ENCODE data around the gene TRIL.

The TRIL gene

GRCh38 chr7:28977881-28978280 lies 19.8 kb upstream of the TRIL start:
- DNase-seq (ENCODE audit: low read depth) = no peak
- TF ChIP-seq, protein P1, sequence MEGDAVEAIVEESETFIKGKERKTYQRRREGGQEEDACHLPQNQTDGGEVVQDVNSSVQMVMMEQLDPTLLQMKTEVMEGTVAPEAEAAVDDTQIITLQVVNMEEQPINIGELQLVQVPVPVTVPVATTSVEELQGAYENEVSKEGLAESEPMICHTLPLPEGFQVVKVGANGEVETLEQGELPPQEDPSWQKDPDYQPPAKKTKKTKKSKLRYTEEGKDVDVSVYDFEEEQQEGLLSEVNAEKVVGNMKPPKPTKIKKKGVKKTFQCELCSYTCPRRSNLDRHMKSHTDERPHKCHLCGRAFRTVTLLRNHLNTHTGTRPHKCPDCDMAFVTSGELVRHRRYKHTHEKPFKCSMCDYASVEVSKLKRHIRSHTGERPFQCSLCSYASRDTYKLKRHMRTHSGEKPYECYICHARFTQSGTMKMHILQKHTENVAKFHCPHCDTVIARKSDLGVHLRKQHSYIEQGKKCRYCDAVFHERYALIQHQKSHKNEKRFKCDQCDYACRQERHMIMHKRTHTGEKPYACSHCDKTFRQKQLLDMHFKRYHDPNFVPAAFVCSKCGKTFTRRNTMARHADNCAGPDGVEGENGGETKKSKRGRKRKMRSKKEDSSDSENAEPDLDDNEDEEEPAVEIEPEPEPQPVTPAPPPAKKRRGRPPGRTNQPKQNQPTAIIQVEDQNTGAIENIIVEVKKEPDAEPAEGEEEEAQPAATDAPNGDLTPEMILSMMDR (IDR thresholded peaks at IDR 0.05; ENCODE audit: insufficient read depth, low read depth, low read length, missing control alignments) = no peak
- no peak overlapping the region for H3K4me3 ChIP-seq (ENCODE audit: low read length)

DNA sequence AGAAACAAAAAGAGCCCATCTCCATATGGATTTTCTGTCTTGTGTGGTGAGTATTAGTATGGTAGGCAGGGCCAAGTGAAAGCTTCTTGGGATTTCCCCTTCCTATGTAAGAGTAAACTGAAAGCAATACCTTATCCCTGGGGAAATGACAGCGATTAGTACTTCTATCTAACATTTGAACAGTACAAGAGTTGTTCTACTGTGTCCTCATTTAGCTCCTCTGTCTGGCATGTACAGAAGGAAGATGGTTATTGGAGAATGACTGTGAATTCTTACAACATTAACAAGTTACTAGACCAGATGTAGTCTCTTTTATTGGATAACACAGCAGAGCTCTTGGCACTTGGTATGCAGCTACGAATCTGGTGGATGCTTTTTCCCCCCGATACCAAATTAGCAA lies 17.9 kb upstream of the TRIL start:
- H3K4me3 ChIP-seq (ENCODE audit: low read length) = no peak overlapping the region
- DNase-seq (ENCODE audit: low read depth) = no peak
- TF ChIP-seq, protein P1 (IDR thresholded peaks at IDR 0.05; ENCODE audit: insufficient read depth, low read depth, low read length, missing control alignments) = no peak

GRCh38 chr7:28973591-28973990 lies 15.5 kb upstream of the TRIL start:
- TF ChIP-seq, protein P1 (IDR thresholded peaks at IDR 0.05; ENCODE audit: insufficient read depth, low read depth, low read length, missing control alignments) = no peak
- H3K4me3 ChIP-seq (ENCODE audit: low read length) = no peak overlapping the region
- no peak for DNase-seq (ENCODE audit: low read depth)

GRCh38 chr7:28964056-28964455 lies 5.9 kb upstream of the TRIL start:
- TF ChIP-seq, protein P1 (IDR thresholded peaks at IDR 0.05; ENCODE audit: insufficient read depth, low read depth, low read length, missing control alignments) = no peak
- peak; percentile 12 for DNase-seq (ENCODE audit: low read depth)
- no peak overlapping the region for H3K4me3 ChIP-seq (ENCODE audit: low read length)

- H3K4me3 ChIP-seq (ENCODE audit: low read length) = no peak overlapping the region
- no peak for DNase-seq (ENCODE audit: low read depth)
Observed at GRCh38 chr7:28961972-28962371, 3.8 kb upstream of the TRIL start.

GRCh38 chr7:28960071-28960840 lies 2.1 kb upstream of the TRIL start:
- DNase-seq (ENCODE audit: low read depth) = peak; percentile 29
- TF ChIP-seq, protein P1 (IDR thresholded peaks at IDR 0.05; ENCODE audit: insufficient read depth, low read depth, low read length, missing control alignments) = no peak
- H3K4me3 ChIP-seq (ENCODE audit: low read length) = no peak overlapping the region

More at GRCh38 chr7:28961972-28962371, 3.8 kb upstream of the TRIL start:
- TF ChIP-seq, protein P1 (IDR thresholded peaks at IDR 0.05; ENCODE audit: insufficient read depth, low read depth, low read length, missing control alignments) = no peak

GRCh38 chr7:28958980-28959347 lies 834 bp upstream of the TRIL start:
- DNase-seq (ENCODE audit: low read depth) = peak; percentile 83
- TF ChIP-seq, protein P1 (IDR thresholded peaks at IDR 0.05; ENCODE audit: insufficient read depth, low read depth, low read length, missing control alignments) = no peak
- H3K4me3 ChIP-seq (ENCODE audit: low read length) = no peak overlapping the region
